Ovary (tissue), 3 donors: ENCODE measurements around the gene HMCES.

Source experiments
- EP300 ChIP-seq: sonication (generic); formaldehyde crosslinking; IDR thresholded peaks from one replicate; pipeline ENCODE4 v1.6.1; 2017; ENCODE audit warnings: antibody characterized with exemption
- POLR2A ChIP-seq: fragments of 450-650 bp; IDR thresholded peaks from one replicate; pipeline ENCODE4 v1.6.1; 2017; ENCODE audit warnings: antibody characterized with exemption, mild to moderate bottlenecking, moderate library complexity
- TF ChIP-seq, protein P1 (sequence below), 3 donors: fragments of 450-650 bp in 2 of 3; fragments of 200-600 bp in 1 of 3; IDR thresholded peaks; one replicate each; pipeline versions ENCODE4 v1.5.1 to v1.8.0; 2016 to 2022; ENCODE audit warnings: antibody characterized with exemption in 3 of 3, mild to moderate bottlenecking in 1 of 3
- donor health status: DM: no; HTN: no; CAD: no.

DNA sequence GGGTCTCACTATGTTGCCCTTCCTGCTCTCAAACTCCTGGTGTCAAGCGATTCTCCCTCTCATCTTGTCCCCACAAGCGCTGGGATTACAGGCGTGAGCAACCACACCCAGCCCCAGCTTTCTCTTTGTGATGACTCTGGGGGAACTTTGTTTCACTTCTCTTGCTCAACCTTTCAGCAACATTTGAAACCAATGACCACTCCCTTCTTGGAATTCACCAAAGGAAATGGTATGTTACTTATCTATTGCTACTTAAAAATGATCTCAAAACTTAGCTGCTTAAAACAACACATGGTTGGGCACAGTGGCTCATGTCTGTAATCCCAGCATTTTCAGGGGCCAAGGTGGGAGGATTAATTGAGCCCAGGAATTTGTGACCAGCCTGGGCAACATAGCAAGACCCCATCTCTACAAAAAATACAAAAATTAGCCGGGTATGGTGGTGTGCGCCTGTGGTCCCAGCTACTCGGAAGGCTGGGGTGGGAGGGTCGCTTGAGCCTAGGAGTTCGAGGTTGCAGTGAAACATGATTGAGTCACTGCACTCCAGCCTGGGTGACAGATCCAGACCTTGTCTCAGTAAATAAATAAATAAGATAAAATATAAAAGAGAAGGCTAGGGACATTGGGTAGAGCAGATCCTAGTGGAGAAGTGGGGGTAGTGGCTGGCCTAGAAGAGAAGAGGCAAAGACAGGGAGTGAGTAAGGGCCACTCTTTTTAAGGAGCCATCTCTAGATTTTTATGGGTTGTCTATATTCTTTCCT, 39.5 kb upstream of the HMCES start:
- TF ChIP-seq, protein P1, sequence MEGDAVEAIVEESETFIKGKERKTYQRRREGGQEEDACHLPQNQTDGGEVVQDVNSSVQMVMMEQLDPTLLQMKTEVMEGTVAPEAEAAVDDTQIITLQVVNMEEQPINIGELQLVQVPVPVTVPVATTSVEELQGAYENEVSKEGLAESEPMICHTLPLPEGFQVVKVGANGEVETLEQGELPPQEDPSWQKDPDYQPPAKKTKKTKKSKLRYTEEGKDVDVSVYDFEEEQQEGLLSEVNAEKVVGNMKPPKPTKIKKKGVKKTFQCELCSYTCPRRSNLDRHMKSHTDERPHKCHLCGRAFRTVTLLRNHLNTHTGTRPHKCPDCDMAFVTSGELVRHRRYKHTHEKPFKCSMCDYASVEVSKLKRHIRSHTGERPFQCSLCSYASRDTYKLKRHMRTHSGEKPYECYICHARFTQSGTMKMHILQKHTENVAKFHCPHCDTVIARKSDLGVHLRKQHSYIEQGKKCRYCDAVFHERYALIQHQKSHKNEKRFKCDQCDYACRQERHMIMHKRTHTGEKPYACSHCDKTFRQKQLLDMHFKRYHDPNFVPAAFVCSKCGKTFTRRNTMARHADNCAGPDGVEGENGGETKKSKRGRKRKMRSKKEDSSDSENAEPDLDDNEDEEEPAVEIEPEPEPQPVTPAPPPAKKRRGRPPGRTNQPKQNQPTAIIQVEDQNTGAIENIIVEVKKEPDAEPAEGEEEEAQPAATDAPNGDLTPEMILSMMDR (IDR thresholded peaks at IDR 0.05), result no peak
- TF ChIP-seq POLR2A (no peak), EP300 (no peak)
